ENCODE measurements around the gene ECT2L. TPM values are rescaled to one million over a fixed set of nuclear protein-coding genes. Genes with fewer than 3 reads are reported as not detected.

Gene ECT2L
- total RNA-seq, 1 experiment from 2014 or later = not detected

DNA sequence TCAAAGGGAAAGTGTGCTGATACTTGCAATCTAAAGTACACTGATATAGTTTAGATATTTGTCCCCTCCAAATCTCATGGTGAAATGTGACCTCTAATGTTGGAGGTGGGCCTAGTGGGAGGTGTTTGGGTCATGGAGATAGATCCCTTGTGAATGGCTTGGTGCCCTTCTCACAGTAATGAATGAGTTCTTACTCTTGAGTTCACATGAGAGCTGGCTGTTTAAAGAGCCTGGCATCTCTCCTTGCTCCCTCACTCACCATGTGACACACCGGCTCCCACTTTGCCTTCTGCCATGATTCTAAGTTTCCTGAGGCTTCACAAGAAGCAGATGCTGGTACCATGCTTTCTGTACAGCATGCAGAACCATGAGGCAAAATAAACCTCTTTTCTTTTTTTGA is 114.1 kb downstream of the ECT2L start:
- no peaks in the 10 kb centered on the region for H3K27me3 ChIP-seq (ENCODE audit: insufficient read depth, low read length)
- peaks cover 25 to 33% of the 10 kb centered on the region in 2 experiments for H3K36me3 ChIP-seq (ENCODE audit: control insufficient read depth in 1 of 2, insufficient read depth in 2 of 2, low read length in 2 of 2)
- no peaks in the 10 kb centered on the region for H3K9me2 ChIP-seq (ENCODE audit: insufficient read depth)
- no peak overlapping the region for H3K27ac ChIP-seq (ENCODE audit: low read depth, low read length)
- no peaks in the 10 kb centered on the region for H3K9me3 ChIP-seq (ENCODE audit: control insufficient read depth in 1 of 2, insufficient read depth in 1 of 2, low read depth in 1 of 2, low read length in 2 of 2)
- TF ChIP-seq SP1 (IDR thresholded peaks at IDR 0.05; ENCODE audit: low read depth) = no peak
- TF ChIP-seq, protein P1, sequence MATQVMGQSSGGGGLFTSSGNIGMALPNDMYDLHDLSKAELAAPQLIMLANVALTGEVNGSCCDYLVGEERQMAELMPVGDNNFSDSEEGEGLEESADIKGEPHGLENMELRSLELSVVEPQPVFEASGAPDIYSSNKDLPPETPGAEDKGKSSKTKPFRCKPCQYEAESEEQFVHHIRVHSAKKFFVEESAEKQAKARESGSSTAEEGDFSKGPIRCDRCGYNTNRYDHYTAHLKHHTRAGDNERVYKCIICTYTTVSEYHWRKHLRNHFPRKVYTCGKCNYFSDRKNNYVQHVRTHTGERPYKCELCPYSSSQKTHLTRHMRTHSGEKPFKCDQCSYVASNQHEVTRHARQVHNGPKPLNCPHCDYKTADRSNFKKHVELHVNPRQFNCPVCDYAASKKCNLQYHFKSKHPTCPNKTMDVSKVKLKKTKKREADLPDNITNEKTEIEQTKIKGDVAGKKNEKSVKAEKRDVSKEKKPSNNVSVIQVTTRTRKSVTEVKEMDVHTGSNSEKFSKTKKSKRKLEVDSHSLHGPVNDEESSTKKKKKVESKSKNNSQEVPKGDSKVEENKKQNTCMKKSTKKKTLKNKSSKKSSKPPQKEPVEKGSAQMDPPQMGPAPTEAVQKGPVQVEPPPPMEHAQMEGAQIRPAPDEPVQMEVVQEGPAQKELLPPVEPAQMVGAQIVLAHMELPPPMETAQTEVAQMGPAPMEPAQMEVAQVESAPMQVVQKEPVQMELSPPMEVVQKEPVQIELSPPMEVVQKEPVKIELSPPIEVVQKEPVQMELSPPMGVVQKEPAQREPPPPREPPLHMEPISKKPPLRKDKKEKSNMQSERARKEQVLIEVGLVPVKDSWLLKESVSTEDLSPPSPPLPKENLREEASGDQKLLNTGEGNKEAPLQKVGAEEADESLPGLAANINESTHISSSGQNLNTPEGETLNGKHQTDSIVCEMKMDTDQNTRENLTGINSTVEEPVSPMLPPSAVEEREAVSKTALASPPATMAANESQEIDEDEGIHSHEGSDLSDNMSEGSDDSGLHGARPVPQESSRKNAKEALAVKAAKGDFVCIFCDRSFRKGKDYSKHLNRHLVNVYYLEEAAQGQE (IDR thresholded peaks at IDR 0.05; ENCODE audit: low read depth) = no peak
- no peaks in the 10 kb centered on the region for H3K79me2 ChIP-seq (ENCODE audit: insufficient read depth, low read length)
- CTCF ChIA-PET = no interaction called here
- no peak overlapping the region for H3K9ac ChIP-seq (ENCODE audit: low read length)
- H3K4me3 ChIP-seq (replicated peaks in 1 of 2; ENCODE audit: low read depth in 1 of 2, low read length in 2 of 2) = no peak overlapping the region
- H3K4me2 ChIP-seq (ENCODE audit: low read length) = no peak overlapping the region
- intact Hi-C loops (cut with micrococcal nuclease) = no loop called here
- no peak overlapping the region for H2AFZ ChIP-seq (ENCODE audit: low read depth, low read length, poor library complexity, severe bottlenecking)
- ATAC-seq = no peak
- H3K4me1 ChIP-seq (ENCODE audit: control insufficient read depth in 1 of 2, insufficient read depth in 2 of 2, low read length in 2 of 2) = no peaks in the 10 kb centered on the region
- BruUV-seq (replicated peaks) = no TSS peak
- H4K20me1 ChIP-seq (ENCODE audit: insufficient read depth) = no peaks in the 10 kb centered on the region
- RAD21 ChIA-PET (ENCODE audit: low non-redundant PET in 1 of 2, low total read pairs in 2 of 2, uncharacterized antibody in 2 of 2, unreplicated experiment in 2 of 2) = no interaction called here
- POLR2A ChIA-PET = no interaction called here
- no peak for DNase-seq (ENCODE audit: low read depth, low spot score)

- no peaks in the 10 kb centered on the region for H3K27me3 ChIP-seq (ENCODE audit: insufficient read depth, low read length)
- no peak overlapping the region for H3K9ac ChIP-seq (ENCODE audit: low read length)
- H3K4me2 ChIP-seq (ENCODE audit: low read length) = no peak overlapping the region
- no peak overlapping the region for H3K4me3 ChIP-seq (replicated peaks in 1 of 2; ENCODE audit: low read depth in 1 of 2, low read length in 2 of 2)
- peaks cover 20 to 40% of the 10 kb centered on the region in 2 experiments for H3K36me3 ChIP-seq (ENCODE audit: control insufficient read depth in 1 of 2, insufficient read depth in 2 of 2, low read length in 2 of 2)
- H3K4me1 ChIP-seq (ENCODE audit: control insufficient read depth in 1 of 2, insufficient read depth in 2 of 2, low read length in 2 of 2) = no peaks in the 10 kb centered on the region
- no peak overlapping the region for H3K27ac ChIP-seq (ENCODE audit: low read depth, low read length)
- no peaks in the 10 kb centered on the region for H3K9me3 ChIP-seq (ENCODE audit: control insufficient read depth in 1 of 2, insufficient read depth in 1 of 2, low read depth in 1 of 2, low read length in 2 of 2)
- no peak for DNase-seq (ENCODE audit: low read depth, low spot score)
- ChIA-PET RAD21 (ENCODE audit: low non-redundant PET in 1 of 2, low total read pairs in 2 of 2, uncharacterized antibody in 2 of 2, unreplicated experiment in 2 of 2) (no interaction called here), CTCF (no interaction called here), POLR2A (no interaction called here)
- no peak overlapping the region for H2AFZ ChIP-seq (ENCODE audit: low read depth, low read length, poor library complexity, severe bottlenecking)
- intact Hi-C loops (cut with micrococcal nuclease) = no loop called here
- no TSS peak for BruUV-seq (replicated peaks)
- H3K79me2 ChIP-seq (ENCODE audit: insufficient read depth, low read length) = no peaks in the 10 kb centered on the region
- H3K9me2 ChIP-seq (ENCODE audit: insufficient read depth) = no peaks in the 10 kb centered on the region
- TF ChIP-seq MAX (IDR thresholded peaks at IDR 0.05) (no peak), TCF7L2 (IDR thresholded peaks at IDR 0.05; ENCODE audit: borderline replicate concordance, extremely low read depth, insufficient read depth, insufficient read length) (no peak)
- no peak for ATAC-seq
- H4K20me1 ChIP-seq (ENCODE audit: insufficient read depth) = no peaks in the 10 kb centered on the region
Measured at GRCh38 chr6:138912308-138912707, 116.4 kb downstream of the ECT2L start.
